Activated gamma-delta T cell treated with Interleukin-2 at 50 U/mL for 16 hours (primary cell): ENCODE measurements around the gene RPS18.
"Not testable (repeated sequence)": the region's sequence is repeated elsewhere in the genome, so short reads cannot be mapped to it uniquely, and the experiment has no call there.

Experiments used
- DNase-seq: peaks from one replicate; pipeline ENCODE4 v3.0.0-alpha.2; 2020

The RPS18 gene

GRCh38 chr6:33271468-33272274, at the start of gene RPS18, which contains the start of gene VPS52:
TSS of gene RPS18 (plus strand) at chr6:33272075. CDS start at chr6:33272120, 45 bp downstream.
TSS of gene VPS52 (minus strand) at chr6:33271876. CDS start at chr6:33271675, 201 bp downstream.
- peak; percentile 89 for DNase-seq

GRCh38 chr6:33226503-33227120, 45.3 kb upstream of the RPS18 start:
- not testable (repeated sequence) for DNase-seq

GRCh38 chr6:33235221-33235634, 36.6 kb upstream of the RPS18 start:
- DNase-seq: no peak

GRCh38 chr6:33236328-33236727, 35.5 kb upstream of the RPS18 start:
- no peak for DNase-seq

GRCh38 chr6:33236852-33237251, 35.0 kb upstream of the RPS18 start:
- no peak for DNase-seq

GRCh38 chr6:33237741-33238140, 34.1 kb upstream of the RPS18 start:
- no peak for DNase-seq

- DNase-seq: no peak
These were observed 29.9 kb upstream of the RPS18 start for GRCh38 chr6:33241968-33242367.

- DNase-seq: no peak
These were observed 28.4 kb upstream of the RPS18 start for GRCh38 chr6:33243476-33243875.

- peak; percentile 93 for DNase-seq
These were observed 23.8 kb upstream of the RPS18 start for GRCh38 chr6:33247977-33248642.

- no peak for DNase-seq
These were observed 23.3 kb upstream of the RPS18 start for GRCh38 chr6:33248643-33248931.

- DNase-seq: peak; percentile 94
These were observed 22.7 kb upstream of the RPS18 start for GRCh38 chr6:33248932-33249731.

- DNase-seq: no peak
These were observed 21.9 kb upstream of the RPS18 start for GRCh38 chr6:33249732-33250630.

- no peak for DNase-seq
These were observed 21.1 kb upstream of the RPS18 start for GRCh38 chr6:33250731-33251130.

GRCh38 chr6:33251395-33252012, 20.4 kb upstream of the RPS18 start:
- DNase-seq: no peak

- no peak for DNase-seq
These were observed 19.1 kb upstream of the RPS18 start for GRCh38 chr6:33252759-33253158.

GRCh38 chr6:33254591-33254990, 17.3 kb upstream of the RPS18 start:
- no peak for DNase-seq

- no peak for DNase-seq
These were observed 12.8 kb upstream of the RPS18 start for GRCh38 chr6:33259032-33259431.

GRCh38 chr6:33262490-33262889, 9.4 kb upstream of the RPS18 start:
- not testable (repeated sequence) for DNase-seq

GRCh38 chr6:33264015-33264414, 7.9 kb upstream of the RPS18 start:
- DNase-seq: no peak

- DNase-seq: no peak
These were observed 783 bp upstream of the RPS18 start for GRCh38 chr6:33271117-33271467.

GRCh38 chr6:33272275-33273128, 627 bp downstream of the RPS18 start:
- no peak for DNase-seq
